Neural cell (in vitro differentiated cells): ENCODE data around the gene LRP1-AS. TPM values are rescaled to one million over a fixed set of nuclear protein-coding genes. Genes with fewer than 3 reads are reported as not detected.

Source experiments
- H2AFZ ChIP-seq: fragments of 200-600, 300-800 bp; sonication (generic), shearing (Covaris generic); 2 replicates; pipeline ENCODE4 v1.6.0; 2014; ENCODE audit warnings: low read depth, mild to moderate bottlenecking, antibody characterized with exemption, low read length, moderate library complexity
- H3F3A ChIP-seq: fragments of 200-600 bp; shearing (Covaris generic); 2 replicates; pipeline ENCODE4 v1.6.1; 2016; ENCODE audit warnings: mild to moderate bottlenecking, moderate library complexity, mixed read lengths, antibody characterized with exemption, low read length; ENCODE audit not compliant: insufficient read depth, poor library complexity, severe bottlenecking
- H3K27ac ChIP-seq: fragments of 200-600, 300-800 bp; sonication (generic), shearing (Covaris generic); 2 replicates; pipeline ENCODE4 v1.5.1; 2014; ENCODE audit warnings: mild to moderate bottlenecking, low read length, moderate library complexity
- H3K27me3 ChIP-seq: fragments of 300-800, 200-600 bp; sonication (generic), shearing (Covaris generic); 2 replicates; pipeline ENCODE4 v1.6.0; 2014; ENCODE audit warnings: mild to moderate bottlenecking, low read depth, low read length, moderate library complexity; ENCODE audit not compliant: insufficient read depth
- H3K36me3 ChIP-seq: fragments of 300-800, 200-600 bp; sonication (generic), shearing (Covaris generic); 2 replicates; pipeline ENCODE4 v1.5.1; 2014; ENCODE audit warnings: mild to moderate bottlenecking, antibody characterized with exemption, low read length, moderate library complexity; ENCODE audit not compliant: insufficient read depth
- H3K4me2 ChIP-seq: fragments of 300-800, 200-600 bp; sonication (generic), shearing (Covaris generic); 2 replicates; pipeline ENCODE4 v1.6.0; 2014; ENCODE audit warnings: mild to moderate bottlenecking, low read length
- H3K4me3 ChIP-seq: fragments of 300-800, 200-600 bp; sonication (generic), shearing (Covaris generic); 2 replicates; pipeline ENCODE4 v1.5.1; 2014; ENCODE audit warnings: mild to moderate bottlenecking, low read length, moderate library complexity
- H3K79me2 ChIP-seq: fragments of 200-600 bp; shearing (Covaris generic); replicated peaks from 2 replicates; pipeline ENCODE4 v1.6.0; 2014; ENCODE audit warnings: mild to moderate bottlenecking, low read length, moderate library complexity; ENCODE audit not compliant: insufficient read depth
- H3K9ac ChIP-seq: fragments of 300-800, 200-600 bp; sonication (generic), shearing (Covaris generic); 2 replicates; pipeline ENCODE4 v1.6.1; 2016; ENCODE audit warnings: mild to moderate bottlenecking, low read length, mixed read lengths
- H3K9me2 ChIP-seq: fragments of 200-600 bp; shearing (Covaris generic); 2 replicates; pipeline ENCODE4 v1.6.1; 2016; ENCODE audit warnings: mild to moderate bottlenecking, low read length, mixed read lengths; ENCODE audit not compliant: insufficient read depth
- H3K9me3 ChIP-seq: fragments of 200-600, 300-800 bp; sonication (generic), shearing (Covaris generic); 2 replicates; pipeline ENCODE4 v1.6.1; 2016; ENCODE audit warnings: mild to moderate bottlenecking, mixed run types, low read length, moderate library complexity, mixed read lengths
- H4K20me1 ChIP-seq: fragments of 200-600 bp; shearing (Covaris generic); 2 replicates; pipeline ENCODE4 v1.6.1; 2016; ENCODE audit warnings: mild to moderate bottlenecking, mixed run types; ENCODE audit not compliant: insufficient read depth
- CTCF ChIP-seq: fragments of 450-650 bp; IDR thresholded peaks from 2 replicates; pipeline ENCODE4 v1.5.1; 2014; ENCODE audit warnings: antibody characterized with exemption, mild to moderate bottlenecking, moderate library complexity; ENCODE audit not compliant: poor library complexity, severe bottlenecking
- EP300 ChIP-seq: fragments of 450-650 bp; conservative IDR thresholded peaks from 2 replicates; pipeline ENCODE4 v1.6.1; 2014; ENCODE audit warnings: antibody characterized with exemption, mild to moderate bottlenecking, moderate library complexity; ENCODE audit not compliant: poor library complexity, severe bottlenecking
- EZH2 ChIP-seq: fragments of 200-600, 300-800 bp; shearing (Covaris generic), sonication (generic); IDR thresholded peaks from 2 replicates; pipeline ENCODE4 v1.6.1; 2014; ENCODE audit warnings: antibody characterized with exemption, low read length, borderline replicate concordance, mild to moderate bottlenecking; ENCODE audit not compliant: insufficient read depth, poor library complexity, severe bottlenecking
- MXI1 ChIP-seq: fragments of 450-650 bp; conservative IDR thresholded peaks from 2 replicates; pipeline ENCODE4 v1.6.1; 2014; ENCODE audit warnings: antibody characterized with exemption, mild to moderate bottlenecking; ENCODE audit not compliant: poor library complexity, severe bottlenecking
- POLR2AphosphoS5 ChIP-seq: IDR thresholded peaks from 2 replicates; pipeline ENCODE4 v1.6.1; 2012
- RAD21 ChIP-seq: fragments of 450-650 bp; conservative IDR thresholded peaks from 2 replicates; pipeline ENCODE4 v1.6.1; 2014; ENCODE audit warnings: antibody characterized with exemption, mild to moderate bottlenecking, moderate library complexity
- REST ChIP-seq: IDR thresholded peaks from 2 replicates; pipeline ENCODE4 v1.6.1; 2012; ENCODE audit warnings: borderline replicate concordance
- SMC3 ChIP-seq: fragments of 450-650 bp; conservative IDR thresholded peaks from 2 replicates; pipeline ENCODE4 v1.6.1; 2014; ENCODE audit warnings: antibody characterized with exemption, mild to moderate bottlenecking, moderate library complexity; ENCODE audit not compliant: poor library complexity
- TAF1 ChIP-seq: IDR thresholded peaks from 2 replicates; pipeline ENCODE4 v1.6.1; 2012; ENCODE audit warnings: low read depth
- polyA plus RNA-seq: library from polyadenylated mRNA; depleted of rRNA; stranded (reverse); fragments of >200 nt; gene quantifications from 2 replicates; pipeline ENCODE4 v1.2.3, GENCODE V29; 2014

LRP1-AS gene
- polyA plus RNA-seq, 1 donor from 2014 or later: not detected

GRCh38 chr12:57142727-57143126, 4.7 kb downstream of the LRP1-AS start:
- H2AFZ ChIP-seq: no peak overlapping the region
- H3F3A ChIP-seq: no peaks in the 10 kb centered on the region
- no peaks in the 10 kb centered on the region for H3K79me2 ChIP-seq
- H3K36me3 ChIP-seq: peaks cover 32% of the 10 kb centered on the region
- H3K4me3 ChIP-seq: no peak overlapping the region
- H3K4me2 ChIP-seq: no peak overlapping the region
- no peaks in the 10 kb centered on the region for H3K27me3 ChIP-seq
- no peaks in the 10 kb centered on the region for H3K9me3 ChIP-seq
- H3K9ac ChIP-seq: no peak overlapping the region
- H3K9me2 ChIP-seq: no peaks in the 10 kb centered on the region
- no peak overlapping the region for H3K27ac ChIP-seq
- TF ChIP-seq EP300 (no peak), RAD21 (no peak)
- H4K20me1 ChIP-seq: no peaks in the 10 kb centered on the region

DNA sequence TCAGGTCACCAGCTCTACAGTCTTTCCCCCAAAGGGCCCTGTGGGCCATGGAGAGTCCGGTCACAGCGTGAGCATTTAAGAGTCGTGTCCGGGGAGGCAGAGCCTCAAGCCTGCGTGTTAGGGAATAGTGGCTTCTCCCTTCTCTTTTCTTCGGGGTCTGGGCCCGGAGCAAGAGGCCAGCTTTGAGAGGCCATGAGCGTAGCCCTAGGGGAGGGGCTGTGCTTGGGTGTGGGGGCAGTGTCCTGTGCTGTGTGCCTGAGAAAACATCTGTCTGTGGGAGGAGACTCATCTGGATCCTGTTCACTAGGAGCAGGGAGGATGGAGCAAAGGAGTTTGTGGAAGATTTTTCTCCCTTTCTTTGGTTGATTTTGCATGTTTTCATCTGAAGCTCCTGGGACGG, 5.3 kb downstream of the LRP1-AS start:
- H3K27me3 ChIP-seq: no peaks in the 10 kb centered on the region
- H3K9me2 ChIP-seq: no peaks in the 10 kb centered on the region
- TF ChIP-seq EP300: no peak
- no peak for TF ChIP-seq REST
- TF ChIP-seq RAD21: no peak
- no peak for TF ChIP-seq EZH2
- no peak for TF ChIP-seq CTCF
- no peak for TF ChIP-seq POLR2AphosphoS5
- TF ChIP-seq MXI1: no peak
- no peak for TF ChIP-seq SMC3
- no peak for TF ChIP-seq TAF1
- no peak overlapping the region for H3K4me3 ChIP-seq
- H3K36me3 ChIP-seq: peaks cover 32% of the 10 kb centered on the region
- H4K20me1 ChIP-seq: no peaks in the 10 kb centered on the region
- H3K9me3 ChIP-seq: no peaks in the 10 kb centered on the region
- H2AFZ ChIP-seq: no peak overlapping the region
- no peak overlapping the region for H3K9ac ChIP-seq
- no peaks in the 10 kb centered on the region for H3F3A ChIP-seq
- no peak overlapping the region for H3K27ac ChIP-seq
- H3K4me2 ChIP-seq: no peak overlapping the region
- H3K79me2 ChIP-seq: no peaks in the 10 kb centered on the region

GRCh38 chr12:57141249-57141648, 6.2 kb downstream of the LRP1-AS start:
- Histone ChIP-seq H4K20me1 (no peaks in the 10 kb centered on the region), H3K9me2 (no peaks in the 10 kb centered on the region), H3F3A (no peaks in the 10 kb centered on the region), H3K36me3 (peaks cover 32% of the 10 kb centered on the region), H3K4me2 (no peak overlapping the region), H3K79me2 (no peaks in the 10 kb centered on the region), H3K9ac (no peak overlapping the region), H3K9me3 (no peaks in the 10 kb centered on the region), H2AFZ (no peak overlapping the region), H3K27ac (no peak overlapping the region), H3K4me3 (no peak overlapping the region), H3K27me3 (no peaks in the 10 kb centered on the region)
- TF ChIP-seq REST: no peak
- no peak for TF ChIP-seq EZH2
- TF ChIP-seq POLR2AphosphoS5: no peak
- no peak for TF ChIP-seq EP300
- no peak for TF ChIP-seq CTCF
- TF ChIP-seq RAD21: no peak
- no peak for TF ChIP-seq TAF1
- TF ChIP-seq MXI1: no peak
- TF ChIP-seq SMC3: no peak
